Kidney (tissue), 14 donors: ENCODE measurements around the gene TRAF3. TPM values are rescaled to one million over a fixed set of nuclear protein-coding genes. Genes with fewer than 3 reads are reported as not detected.

Experiments
- DNase-seq, 5 donors: peaks; one replicate each; pipeline ENCODE4 v3.0.0-alpha.2; 2013 to 2020
- FAIRE-seq: peaks from 2 replicates; lab custom pipeline; 2012; peaks lifted over from hg19 to GRCh38; lab: Jason Lieb, UNC
- H3K27ac ChIP-seq, 2 donors: one replicate each; pipeline ENCODE4 v1.7.0; 2013; ENCODE audit warnings: low read depth in 2 of 2, low read length in 2 of 2, inconsistent platforms in 1 of 2
- H3K27me3 ChIP-seq: one replicate; pipeline ENCODE4 v1.7.1; 2013; ENCODE audit warnings: low read length, inconsistent platforms; ENCODE audit not compliant: control insufficient read depth, insufficient read depth
- H3K36me3 ChIP-seq, 3 donors: one replicate each; pipeline versions ENCODE4 v1.7.0 to v1.7.1; 2013; ENCODE audit warnings: low read length in 3 of 3, control low read depth in 1 of 3, inconsistent platforms in 1 of 3; ENCODE audit not compliant: insufficient read depth in 3 of 3, control insufficient read depth in 2 of 3
- H3K4me1 ChIP-seq, 3 donors: one replicate each; pipeline versions ENCODE4 v1.7.0 to v1.7.1; 2013; ENCODE audit warnings: low read length in 3 of 3, inconsistent platforms in 1 of 3, low read depth in 1 of 3; ENCODE audit not compliant: control insufficient read depth in 2 of 3, insufficient read depth in 2 of 3
- H3K4me3 ChIP-seq, 3 donors: one replicate each; pipeline versions ENCODE4 v1.7.0 to v1.8.1; 2013; ENCODE audit warnings: low read length in 3 of 3, control low read depth in 1 of 3, inconsistent platforms in 1 of 3
- H3K9ac ChIP-seq, 3 donors: one replicate each; pipeline versions ENCODE4 v1.7.0 to v1.7.1; 2013; ENCODE audit warnings: low read length in 3 of 3, control low read depth in 1 of 3, inconsistent platforms in 1 of 3
- H3K9me3 ChIP-seq, 3 donors: one replicate each; pipeline versions ENCODE4 v1.7.0 to v1.7.1; 2013; ENCODE audit warnings: low read length in 3 of 3, control low read depth in 1 of 3, inconsistent platforms in 1 of 3; ENCODE audit not compliant: control insufficient read depth in 2 of 3, insufficient read depth in 1 of 3
- intact Hi-C: fragments of 100-400 bp; cut with DNase I; formaldehyde crosslinking; loops from one replicate; pipeline ENCODE4 v1.11.1; 2022
- polyA plus RNA-seq: library from polyadenylated mRNA; stranded (reverse); fragments of 350-450 nt; fragmentation: Illumina TruSeq; extraction: RNeasy Lipid Tissue Mini Kit (QIAGEN cat#74804); gene quantifications from one replicate; pipeline ENCODE4 v1.2.3, GENCODE V29; 2014; ENCODE audit warnings: low read depth, low replicate concordance; ENCODE audit not compliant: insufficient read depth
- total RNA-seq: library from RNA; stranded (reverse); fragmentation: NEBNext Ultra II Directional; extraction: Animal tissue kit (Norgen Biotek cat#: 25700); gene quantifications from one replicate; pipeline ENCODE4 v1.2.1, GENCODE V29; 2021
- TF ChIP-seq, protein P1 (sequence below): IDR thresholded peaks from 3 replicates; pipeline ENCODE4 v1.5.1; 2012; ENCODE audit warnings: mild to moderate bottlenecking, moderate library complexity, borderline replicate concordance; ENCODE audit not compliant: insufficient read depth; ENCODE audit errors: extremely low read depth
- donor health status: control.
- donor health status: control.
- donor health status: control.
- donor health status: control.
- donor health status: control.
- donor health status: DM: yes; HTN: yes; CAD: no.
- donor health status: Normal renal cell carcinoma (clear cell type).

Gene TRAF3
- total and polyA plus RNA-seq, 2 donors from 2014 or later: 5.2 to 35.4 TPM

DNA sequence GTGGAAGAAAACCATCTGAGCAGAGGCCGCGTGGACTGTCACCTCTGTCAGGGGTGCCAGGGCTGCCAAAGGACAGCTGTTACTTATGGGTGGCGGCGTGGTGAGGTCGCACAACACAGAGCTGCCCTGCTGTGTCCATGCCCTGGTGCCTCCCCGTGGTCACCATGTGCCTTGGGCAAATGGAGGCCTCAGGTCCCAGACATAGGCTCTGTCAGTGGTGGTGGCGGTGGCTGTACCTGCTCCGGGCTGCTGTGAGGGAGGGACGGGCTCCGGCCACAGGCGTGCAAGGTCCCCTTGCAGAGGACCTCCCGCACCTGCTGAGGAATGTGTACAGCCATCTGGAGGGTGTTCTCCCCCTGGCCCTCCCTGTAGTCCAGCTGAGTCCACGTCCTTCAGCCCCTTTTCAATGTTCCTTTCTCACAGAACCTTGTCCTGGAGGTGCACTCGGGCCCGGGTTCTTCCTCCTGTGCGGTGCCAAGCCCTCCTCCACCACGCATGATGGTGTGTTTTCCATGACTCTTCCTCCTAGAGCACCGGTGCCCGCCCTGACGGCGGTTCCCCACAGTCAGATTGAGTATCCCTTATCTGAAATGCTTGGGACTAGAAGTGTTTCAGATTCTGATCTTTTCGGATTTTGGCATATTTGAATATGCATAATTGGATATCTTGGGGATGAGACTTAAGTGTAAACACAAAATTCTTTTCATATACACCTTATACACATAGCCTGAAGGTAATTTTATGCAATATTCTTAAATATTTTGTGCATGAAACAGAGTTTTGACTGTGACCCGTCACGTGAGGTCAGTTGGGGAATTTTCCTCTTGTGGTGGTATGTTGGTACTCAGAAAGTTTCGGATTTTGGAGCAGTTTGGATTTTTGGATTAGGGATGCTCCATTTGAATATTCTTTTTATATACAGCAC, 49.8 kb downstream of the TRAF3 start:
- TF ChIP-seq, protein P1, sequence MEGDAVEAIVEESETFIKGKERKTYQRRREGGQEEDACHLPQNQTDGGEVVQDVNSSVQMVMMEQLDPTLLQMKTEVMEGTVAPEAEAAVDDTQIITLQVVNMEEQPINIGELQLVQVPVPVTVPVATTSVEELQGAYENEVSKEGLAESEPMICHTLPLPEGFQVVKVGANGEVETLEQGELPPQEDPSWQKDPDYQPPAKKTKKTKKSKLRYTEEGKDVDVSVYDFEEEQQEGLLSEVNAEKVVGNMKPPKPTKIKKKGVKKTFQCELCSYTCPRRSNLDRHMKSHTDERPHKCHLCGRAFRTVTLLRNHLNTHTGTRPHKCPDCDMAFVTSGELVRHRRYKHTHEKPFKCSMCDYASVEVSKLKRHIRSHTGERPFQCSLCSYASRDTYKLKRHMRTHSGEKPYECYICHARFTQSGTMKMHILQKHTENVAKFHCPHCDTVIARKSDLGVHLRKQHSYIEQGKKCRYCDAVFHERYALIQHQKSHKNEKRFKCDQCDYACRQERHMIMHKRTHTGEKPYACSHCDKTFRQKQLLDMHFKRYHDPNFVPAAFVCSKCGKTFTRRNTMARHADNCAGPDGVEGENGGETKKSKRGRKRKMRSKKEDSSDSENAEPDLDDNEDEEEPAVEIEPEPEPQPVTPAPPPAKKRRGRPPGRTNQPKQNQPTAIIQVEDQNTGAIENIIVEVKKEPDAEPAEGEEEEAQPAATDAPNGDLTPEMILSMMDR: no peak
- Histone ChIP-seq H3K9ac (no peak overlapping the region), H3K9me3 (no peaks in the 10 kb centered on the region), H3K36me3 (no peaks in the 10 kb centered on the region), H3K27me3 (no peaks in the 10 kb centered on the region), H3K4me3 (peak overlapping the region in 1 of 3 donors; percentile 40), H3K4me1 (peaks cover 3 to 7% (median 4%) of the 10 kb centered on the region in 3 donors), H3K27ac (no peak overlapping the region)
- DNase-seq (no peak), FAIRE-seq (no peak)
- intact Hi-C loops: no loop called here

DNA sequence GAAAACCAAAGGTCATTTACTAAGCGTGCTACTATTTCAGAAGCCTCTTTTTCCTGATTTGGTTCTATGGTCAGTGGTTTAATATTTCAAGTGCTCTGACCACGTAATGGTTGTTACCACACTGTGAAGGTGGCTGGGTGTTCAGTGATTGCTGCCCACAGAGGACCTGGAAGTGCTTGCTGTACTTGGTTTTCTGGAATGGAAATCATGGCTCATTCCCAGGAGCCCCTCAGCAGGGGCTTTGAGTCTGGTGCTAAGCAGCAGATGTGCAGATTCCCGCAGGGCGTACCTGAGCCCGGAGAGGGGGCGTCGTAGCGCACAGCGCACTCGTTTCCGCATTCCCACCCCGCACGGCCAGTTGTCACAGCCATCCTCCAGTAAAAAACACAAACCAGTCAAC, 50.5 kb downstream of the TRAF3 start:
- intact Hi-C loops: no loop called here
- DNase-seq: no peak
- peak overlapping the region in 2 of 3 donors; percentile 37 to 40 for H3K4me3 ChIP-seq

DNA sequence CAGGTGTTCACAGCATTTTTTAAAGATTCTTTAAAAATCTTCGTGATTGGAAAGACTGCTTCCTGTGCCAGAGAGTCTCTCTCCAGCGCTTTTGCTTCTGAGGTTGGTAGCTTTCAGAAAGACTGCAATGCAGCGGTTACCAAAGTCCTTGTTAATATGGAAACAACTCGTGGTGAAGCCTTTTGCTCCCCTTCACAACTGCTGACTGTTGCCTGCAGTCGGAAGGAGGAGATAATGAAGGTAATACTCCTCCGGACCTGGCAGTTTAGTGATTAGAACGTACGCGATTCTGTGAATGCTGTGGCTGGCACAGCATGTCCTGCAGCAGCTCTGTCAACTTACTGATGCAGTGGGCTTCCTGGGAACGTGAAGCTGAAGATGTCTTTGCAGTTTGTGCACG, 50.9 kb downstream of the TRAF3 start:
- Histone ChIP-seq H3K9me3 (no peaks in the 10 kb centered on the region), H3K27me3 (no peaks in the 10 kb centered on the region), H3K36me3 (no peaks in the 10 kb centered on the region), H3K9ac (no peak overlapping the region), H3K27ac (no peak overlapping the region), H3K4me3 (peak overlapping the region in 2 of 3 donors; percentile 37 to 40), H3K4me1 (peaks cover 3 to 7% (median 4%) of the 10 kb centered on the region in 3 donors)
- FAIRE-seq (no peak), DNase-seq (peak in 2 of 5 donors; percentile 43 to 47)
- intact Hi-C loops: no loop called here
- TF ChIP-seq, protein P1: no peak

More for the DNA sequence above, 50.5 kb downstream of the TRAF3 start:
- peaks cover 3 to 7% (median 4%) of the 10 kb centered on the region in 3 donors for H3K4me1 ChIP-seq
- H3K27me3 ChIP-seq: no peaks in the 10 kb centered on the region
- TF ChIP-seq, protein P1: no peak
- H3K36me3 ChIP-seq: no peaks in the 10 kb centered on the region
- H3K27ac ChIP-seq: no peak overlapping the region
- H3K9ac ChIP-seq: no peak overlapping the region
- H3K9me3 ChIP-seq: no peaks in the 10 kb centered on the region
- FAIRE-seq: no peak
